Right lobe of liver (tissue), 4 donors: ENCODE measurements around the gene EML6.

Experiments
- CTCF ChIP-seq, 4 donors: fragments of 200-600 bp in 3 of 4; fragments of 450-650 bp in 1 of 4; IDR thresholded peaks; one replicate each; pipeline versions ENCODE4 v1.5.1 to v1.8.0; 2016 to 2022; ENCODE audit warnings: antibody characterized with exemption in 4 of 4, mild to moderate bottlenecking in 2 of 4
- POLR2A ChIP-seq: fragments of 450-650 bp; IDR thresholded peaks from one replicate; pipeline ENCODE4 v1.6.1; 2017; ENCODE audit warnings: antibody characterized with exemption, mild to moderate bottlenecking
- donor health status: DM: no; HTN: no; CAD: no.
- donor health status: DM: no; HTN: no; CAD: no.
- donor health status: DM: no; HTN: yes; CAD: no.

GRCh38 chr2:54830546-54830945 lies 107.1 kb downstream of the EML6 start:
- TF ChIP-seq CTCF (IDR thresholded peaks at IDR 0.05) (no peak), POLR2A (no peak)
